Measurements from ENCODE around the gene CDS2. TPM values are rescaled to one million over a fixed set of nuclear protein-coding genes. Genes with fewer than 3 reads are reported as not detected.

The CDS2 gene
- total and polyA plus RNA-seq, 2 of the 13 experiments (the other 11 are each of a cell fraction or from before 2014, with no cell fraction given): 81.3 to 153 TPM

DNA sequence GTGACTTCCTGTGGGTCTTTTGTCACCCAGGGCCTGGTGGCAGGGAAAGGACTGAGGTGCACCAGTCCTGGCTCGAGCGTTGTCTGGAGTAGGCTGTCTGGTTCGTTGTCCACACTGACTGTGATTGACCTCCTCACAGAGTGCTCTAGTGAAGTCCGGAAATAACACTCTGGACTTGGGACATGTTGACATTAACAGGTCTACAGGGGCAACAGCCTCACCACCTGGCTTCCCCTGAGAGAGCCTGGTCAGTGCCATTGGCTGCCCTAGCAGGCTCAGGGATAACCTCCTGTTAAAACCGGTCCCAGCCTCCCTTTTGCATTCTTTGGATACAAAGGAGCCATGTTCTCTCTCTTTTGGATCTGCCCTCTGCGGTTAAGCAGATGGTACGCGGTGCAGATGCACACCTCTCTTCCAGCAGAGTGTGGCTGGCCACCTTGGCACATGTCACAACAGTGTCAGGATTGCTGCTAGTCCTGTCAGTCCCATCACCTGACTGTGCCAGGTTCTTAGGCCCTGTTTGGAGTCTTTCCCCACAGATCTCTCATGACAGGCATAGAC lies 46.2 kb downstream of the CDS2 start (continued):
- no peak for TF ChIP-seq ZNF800 (CRISPR knock-in tag; IDR thresholded peaks at IDR 0.05)
- peak; percentile 36; the same call in 1 of the 2 replicates for TF ChIP-seq PHF8 (CRISPR knock-in tag; IDR thresholded peaks at IDR 0.05)
- no peak for TF ChIP-seq ZC3H4 (CRISPR knock-in tag; IDR thresholded peaks at IDR 0.05; ENCODE audit: borderline replicate concordance)
- TF ChIP-seq NCOA2 (CRISPR knock-in tag; IDR thresholded peaks at IDR 0.05): 0 out of 2 replicates have a peak, but pooled peaks have one; percentile 29
- no peak for TF ChIP-seq ZFP36 (IDR thresholded peaks at IDR 0.05; ENCODE audit: borderline replicate concordance, low read depth, low read length, partially characterized antibody)
- TF ChIP-seq PITX1 (CRISPR knock-in tag; IDR thresholded peaks at IDR 0.05): peak; percentile 68; the same call in 1 of the 2 replicates
- TF ChIP-seq CHCHD3 (CRISPR knock-in tag; IDR thresholded peaks at IDR 0.05): no peak
- no peak for TF ChIP-seq ZNF383 (CRISPR knock-in tag; IDR thresholded peaks at IDR 0.05; ENCODE audit: borderline replicate concordance)
- no peak for TF ChIP-seq NCOA5 (CRISPR knock-in tag; IDR thresholded peaks at IDR 0.05)
- 0 out of 2 replicates have a peak, but pooled peaks have one; percentile 35 for TF ChIP-seq ZNF232 (CRISPR knock-in tag; IDR thresholded peaks at IDR 0.05; ENCODE audit: borderline replicate concordance)
- TF ChIP-seq SNAPC2 (CRISPR knock-in tag; IDR thresholded peaks at IDR 0.05): no peak
- 0 out of 4 replicates have a peak, but pooled peaks of 1 of the 2 experiments have one; percentile 12 for TF ChIP-seq EP300 (IDR thresholded peaks at IDR 0.05; ENCODE audit: low read depth in 2 of 2, low read length in 2 of 2)
- TF ChIP-seq EP300 (CRISPR knock-in tag; IDR thresholded peaks at IDR 0.05; ENCODE audit: borderline replicate concordance): no peak
- TF ChIP-seq, protein P1, sequence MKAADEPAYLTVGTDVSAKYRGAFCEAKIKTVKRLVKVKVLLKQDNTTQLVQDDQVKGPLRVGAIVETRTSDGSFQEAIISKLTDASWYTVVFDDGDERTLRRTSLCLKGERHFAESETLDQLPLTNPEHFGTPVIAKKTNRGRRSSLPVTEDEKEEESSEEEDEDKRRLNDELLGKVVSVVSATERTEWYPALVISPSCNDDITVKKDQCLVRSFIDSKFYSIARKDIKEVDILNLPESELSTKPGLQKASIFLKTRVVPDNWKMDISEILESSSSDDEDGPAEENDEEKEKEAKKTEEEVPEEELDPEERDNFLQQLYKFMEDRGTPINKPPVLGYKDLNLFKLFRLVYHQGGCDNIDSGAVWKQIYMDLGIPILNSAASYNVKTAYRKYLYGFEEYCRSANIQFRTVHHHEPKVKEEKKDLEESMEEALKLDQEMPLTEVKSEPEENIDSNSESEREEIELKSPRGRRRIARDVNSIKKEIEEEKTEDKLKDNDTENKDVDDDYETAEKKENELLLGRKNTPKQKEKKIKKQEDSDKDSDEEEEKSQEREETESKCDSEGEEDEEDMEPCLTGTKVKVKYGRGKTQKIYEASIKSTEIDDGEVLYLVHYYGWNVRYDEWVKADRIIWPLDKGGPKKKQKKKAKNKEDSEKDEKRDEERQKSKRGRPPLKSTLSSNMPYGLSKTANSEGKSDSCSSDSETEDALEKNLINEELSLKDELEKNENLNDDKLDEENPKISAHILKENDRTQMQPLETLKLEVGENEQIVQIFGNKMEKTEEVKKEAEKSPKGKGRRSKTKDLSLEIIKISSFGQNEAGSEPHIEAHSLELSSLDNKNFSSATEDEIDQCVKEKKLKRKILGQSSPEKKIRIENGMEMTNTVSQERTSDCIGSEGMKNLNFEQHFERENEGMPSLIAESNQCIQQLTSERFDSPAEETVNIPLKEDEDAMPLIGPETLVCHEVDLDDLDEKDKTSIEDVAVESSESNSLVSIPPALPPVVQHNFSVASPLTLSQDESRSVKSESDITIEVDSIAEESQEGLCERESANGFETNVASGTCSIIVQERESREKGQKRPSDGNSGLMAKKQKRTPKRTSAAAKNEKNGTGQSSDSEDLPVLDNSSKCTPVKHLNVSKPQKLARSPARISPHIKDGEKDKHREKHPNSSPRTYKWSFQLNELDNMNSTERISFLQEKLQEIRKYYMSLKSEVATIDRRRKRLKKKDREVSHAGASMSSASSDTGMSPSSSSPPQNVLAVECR (CRISPR knock-in tag; IDR thresholded peaks at IDR 0.05; ENCODE audit: borderline replicate concordance): peak; percentile 81; the same call in 1 of the 2 replicates
- TF ChIP-seq SKI (IDR thresholded peaks at IDR 0.05; ENCODE audit: partially characterized antibody): peak; percentile 90
- TF ChIP-seq U2AF2 (IDR thresholded peaks at IDR 0.05; ENCODE audit: low read depth, low read length): no peak
- no peak for TF ChIP-seq ZNF138 (CRISPR knock-in tag; IDR thresholded peaks at IDR 0.05; ENCODE audit: low read depth)
- TF ChIP-seq HOXA9 (CRISPR knock-in tag; IDR thresholded peaks at IDR 0.05; ENCODE audit: borderline replicate concordance): 0 out of 2 replicates have a peak, but pooled peaks have one; percentile 24
- TF ChIP-seq HDAC1 (CRISPR knock-in tag; IDR thresholded peaks at IDR 0.05): peak; percentile 75
- TF ChIP-seq ZNF678 (CRISPR knock-in tag; IDR thresholded peaks at IDR 0.05): no peak
- no peak for TF ChIP-seq RFX5 (IDR thresholded peaks at IDR 0.05; ENCODE audit: low read depth, low read length)
- TF ChIP-seq, protein P2, sequence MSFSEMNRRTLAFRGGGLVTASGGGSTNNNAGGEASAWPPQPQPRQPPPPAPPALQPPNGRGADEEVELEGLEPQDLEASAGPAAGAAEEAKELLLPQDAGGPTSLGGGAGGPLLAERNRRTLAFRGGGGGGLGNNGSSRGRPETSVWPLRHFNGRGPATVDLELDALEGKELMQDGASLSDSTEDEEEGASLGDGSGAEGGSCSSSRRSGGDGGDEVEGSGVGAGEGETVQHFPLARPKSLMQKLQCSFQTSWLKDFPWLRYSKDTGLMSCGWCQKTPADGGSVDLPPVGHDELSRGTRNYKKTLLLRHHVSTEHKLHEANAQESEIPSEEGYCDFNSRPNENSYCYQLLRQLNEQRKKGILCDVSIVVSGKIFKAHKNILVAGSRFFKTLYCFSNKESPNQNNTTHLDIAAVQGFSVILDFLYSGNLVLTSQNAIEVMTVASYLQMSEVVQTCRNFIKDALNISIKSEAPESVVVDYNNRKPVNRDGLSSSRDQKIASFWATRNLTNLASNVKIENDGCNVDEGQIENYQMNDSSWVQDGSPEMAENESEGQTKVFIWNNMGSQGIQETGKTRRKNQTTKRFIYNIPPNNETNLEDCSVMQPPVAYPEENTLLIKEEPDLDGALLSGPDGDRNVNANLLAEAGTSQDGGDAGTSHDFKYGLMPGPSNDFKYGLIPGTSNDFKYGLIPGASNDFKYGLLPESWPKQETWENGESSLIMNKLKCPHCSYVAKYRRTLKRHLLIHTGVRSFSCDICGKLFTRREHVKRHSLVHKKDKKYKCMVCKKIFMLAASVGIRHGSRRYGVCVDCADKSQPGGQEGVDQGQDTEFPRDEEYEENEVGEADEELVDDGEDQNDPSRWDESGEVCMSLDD (CRISPR knock-in tag; IDR thresholded peaks at IDR 0.05; ENCODE audit: borderline replicate concordance): no peak

Measured in HepG2 (cell line).